ENCODE data around the gene CLBA1. TPM values are rescaled to one million over a fixed set of nuclear protein-coding genes. Genes with fewer than 3 reads are reported as not detected.
"Not testable (repeated sequence)": the region's sequence is repeated elsewhere in the genome, so short reads cannot be mapped to it uniquely, and the experiment has no call there.

The CLBA1 gene
- total and polyA plus RNA-seq, 2 donors (not counting 1 experiment from before 2014, with no cell fraction given): 0.63 to 5.5 TPM

- POLR2A ChIA-PET; DNase-seq; H3K27me3 ChIP-seq (replicated peaks in 1 of 4; ENCODE audit: control extremely low read depth in 1 of 4, control insufficient read depth in 3 of 4, insufficient read depth in 4 of 4, low read length in 3 of 4); H3K9me3 Mint-ChIP-seq (ENCODE audit: insufficient read depth); H4K20me1 ChIP-seq (ENCODE audit: control insufficient read depth, insufficient read depth, low read length, poor library complexity, severe bottlenecking); H3K36me3 ChIP-seq (replicated peaks in 1 of 2; ENCODE audit: control extremely low read depth in 1 of 2, control insufficient read depth in 1 of 2, extremely low read depth in 1 of 2, insufficient read depth in 2 of 2, low read length in 1 of 2); H3K4me1 ChIP-seq (ENCODE audit: control insufficient read depth in 2 of 2, insufficient read depth in 2 of 2, low read length in 2 of 2); intact Hi-C loops (cut with micrococcal nuclease); H3K9me3 ChIP-seq (ENCODE audit: control extremely low read depth in 1 of 3, control insufficient read depth in 2 of 3, insufficient read depth in 1 of 3, low read length in 2 of 3); H3K27me3 Mint-ChIP-seq; H3K79me2 ChIP-seq (ENCODE audit: control insufficient read depth, insufficient read depth, low read length): not testable (repeated sequence)
- Histone ChIP-seq H3K4me3 (ENCODE audit: control extremely low read depth in 1 of 5, extremely low read depth in 1 of 5, insufficient read depth in 1 of 5, low read depth in 2 of 5, low read length in 4 of 5) (peak overlapping the region in 4 of 5 experiments; percentile 48 to 74 (median 62)), H3K27ac (ENCODE audit: low read length in 2 of 2) (peak overlapping the region; percentile 3 to 25), H2AFZ (ENCODE audit: insufficient read depth, low read depth, low read length, poor library complexity, severe bottlenecking) (peak overlapping the region; percentile 75), H3K9ac (ENCODE audit: low read length) (peak overlapping the region; percentile 75), H3K4me2 (replicated peaks; ENCODE audit: low read depth, low read length, poor library complexity, severe bottlenecking) (peak overlapping the region; percentile 73)
- H3K4me1 Mint-ChIP-seq: peaks cover 13% of the 10 kb centered on the region
- H3K27ac Mint-ChIP-seq: peak overlapping the region; percentile 91
- WGBS (ENCODE audit: insufficient coverage): 4% methylated on average over 35 of the region's 45 CpGs
- peak overlapping the region; percentile 93 for H3K4me3 Mint-ChIP-seq
- CTCF ChIA-PET: interaction anchor here (1.0 to 3.8 kb wide), 2 partner anchors 12 to 23 kb away, joined by 3 to 31 read pairs; no protein-coding TSS in a partner anchor
- peak; percentile 14 for ATAC-seq (ENCODE audit: low read depth)
Observed at GRCh38 chr14:105033412-105033900, 47.9 kb downstream of the CLBA1 start.

GRCh38 chr14:105034315-105035039 is 48.9 kb downstream of the CLBA1 start:
- TF ChIP-seq CTCF (IDR thresholded peaks at IDR 0.05) (no peak), EZH2 (IDR thresholded peaks at IDR 0.05; ENCODE audit: borderline replicate concordance, insufficient read depth, low read depth, low read length, poor library complexity, severe bottlenecking) (no peak)
- no peak overlapping the region for H3K27ac ChIP-seq (ENCODE audit: low read length in 2 of 2)
- no peak overlapping the region for H3K4me2 ChIP-seq (replicated peaks; ENCODE audit: low read depth, low read length, poor library complexity, severe bottlenecking)
- H3K9ac ChIP-seq (ENCODE audit: low read length): no peak overlapping the region
- no peaks in the 10 kb centered on the region for H3K27me3 ChIP-seq (replicated peaks in 1 of 4; ENCODE audit: control extremely low read depth in 1 of 4, control insufficient read depth in 3 of 4, insufficient read depth in 4 of 4, low read length in 3 of 4)
- Mint-ChIP-seq H3K27ac (peak overlapping the region; percentile 91), H3K27me3 (no peaks in the 10 kb centered on the region), H3K4me3 (peak overlapping the region; percentile 37), H3K4me1 (peaks cover 13% of the 10 kb centered on the region), H3K9me3 (ENCODE audit: insufficient read depth) (no peaks in the 10 kb centered on the region)
- intact Hi-C loops (cut with micrococcal nuclease): no loop called here
- no peak overlapping the region for H2AFZ ChIP-seq (ENCODE audit: insufficient read depth, low read depth, low read length, poor library complexity, severe bottlenecking)
- H4K20me1 ChIP-seq (ENCODE audit: control insufficient read depth, insufficient read depth, low read length, poor library complexity, severe bottlenecking): no peaks in the 10 kb centered on the region
- no peaks in the 10 kb centered on the region for H3K79me2 ChIP-seq (ENCODE audit: control insufficient read depth, insufficient read depth, low read length)
- DNase-seq (no peak), ATAC-seq (ENCODE audit: low read depth) (no peak)
- no peaks in the 10 kb centered on the region for H3K36me3 ChIP-seq (replicated peaks in 1 of 2; ENCODE audit: control extremely low read depth in 1 of 2, control insufficient read depth in 1 of 2, extremely low read depth in 1 of 2, insufficient read depth in 2 of 2, low read length in 1 of 2)
- H3K4me1 ChIP-seq (ENCODE audit: control insufficient read depth in 2 of 2, insufficient read depth in 2 of 2, low read length in 2 of 2): peaks cover 5 to 6% of the 10 kb centered on the region in 2 donors
- CTCF ChIA-PET: interaction anchor here (1.2 to 3.8 kb wide), 5 partner anchors 9 to 24 kb away, joined by 3 to 31 read pairs (median 10); no protein-coding TSS in a partner anchor
- no peaks in the 10 kb centered on the region for H3K9me3 ChIP-seq (ENCODE audit: control extremely low read depth in 1 of 3, control insufficient read depth in 2 of 3, insufficient read depth in 1 of 3, low read length in 2 of 3)
- WGBS (ENCODE audit: insufficient coverage): 97% methylated on average over 15 of the region's 17 CpGs
- no peak overlapping the region for H3K4me3 ChIP-seq (ENCODE audit: control extremely low read depth in 1 of 5, extremely low read depth in 1 of 5, insufficient read depth in 1 of 5, low read depth in 2 of 5, low read length in 4 of 5)
- POLR2A ChIA-PET: no interaction called here

GRCh38 chr14:105035616-105036015 is 50.0 kb downstream of the CLBA1 start:
- POLR2A ChIA-PET; H3K4me1 ChIP-seq (ENCODE audit: control insufficient read depth in 2 of 2, insufficient read depth in 2 of 2, low read length in 2 of 2); H2AFZ ChIP-seq (ENCODE audit: insufficient read depth, low read depth, low read length, poor library complexity, severe bottlenecking); H3K9me3 Mint-ChIP-seq (ENCODE audit: insufficient read depth); H3K79me2 ChIP-seq (ENCODE audit: control insufficient read depth, insufficient read depth, low read length); H3K4me3 ChIP-seq (ENCODE audit: control extremely low read depth in 1 of 5, extremely low read depth in 1 of 5, insufficient read depth in 1 of 5, low read depth in 2 of 5, low read length in 4 of 5); H3K27ac Mint-ChIP-seq; DNase-seq; H3K4me2 ChIP-seq (replicated peaks; ENCODE audit: low read depth, low read length, poor library complexity, severe bottlenecking); H3K36me3 ChIP-seq (replicated peaks in 1 of 2; ENCODE audit: control extremely low read depth in 1 of 2, control insufficient read depth in 1 of 2, extremely low read depth in 1 of 2, insufficient read depth in 2 of 2, low read length in 1 of 2); H3K9me3 ChIP-seq (ENCODE audit: control extremely low read depth in 1 of 3, control insufficient read depth in 2 of 3, insufficient read depth in 1 of 3, low read length in 2 of 3); H3K27me3 Mint-ChIP-seq; ATAC-seq (ENCODE audit: low read depth); H3K27me3 ChIP-seq (replicated peaks in 1 of 4; ENCODE audit: control extremely low read depth in 1 of 4, control insufficient read depth in 3 of 4, insufficient read depth in 4 of 4, low read length in 3 of 4); intact Hi-C loops (cut with micrococcal nuclease); H4K20me1 ChIP-seq (ENCODE audit: control insufficient read depth, insufficient read depth, low read length, poor library complexity, severe bottlenecking); H3K4me3 Mint-ChIP-seq; H3K9ac ChIP-seq (ENCODE audit: low read length); H3K27ac ChIP-seq (ENCODE audit: low read length in 2 of 2): not testable (repeated sequence)
- CTCF ChIA-PET: interaction anchor here (1.2 to 2.5 kb wide), 5 partner anchors 10 to 22 kb away, joined by 3 to 11 read pairs (median 7); no protein-coding TSS in a partner anchor
- H3K4me1 Mint-ChIP-seq: peaks cover 13% of the 10 kb centered on the region
- WGBS (ENCODE audit: insufficient coverage): 100% methylated on average over 1 of the region's 2 CpGs

Data from B cell (primary cell).